KG1 (cell line): ENCODE results near the gene SLC39A10.
A peak's percentile ranks its signal among the peaks of the same experiment; 100 is the strongest.
"Not testable (repeated sequence)": the region's sequence is repeated elsewhere in the genome, so short reads cannot be mapped to it uniquely, and the experiment has no call there.

Experiments
- DNase-seq: peaks from one replicate; lab custom pipeline; 2025; lab: John Stamatoyannopoulos, UW

Gene SLC39A10

DNA sequence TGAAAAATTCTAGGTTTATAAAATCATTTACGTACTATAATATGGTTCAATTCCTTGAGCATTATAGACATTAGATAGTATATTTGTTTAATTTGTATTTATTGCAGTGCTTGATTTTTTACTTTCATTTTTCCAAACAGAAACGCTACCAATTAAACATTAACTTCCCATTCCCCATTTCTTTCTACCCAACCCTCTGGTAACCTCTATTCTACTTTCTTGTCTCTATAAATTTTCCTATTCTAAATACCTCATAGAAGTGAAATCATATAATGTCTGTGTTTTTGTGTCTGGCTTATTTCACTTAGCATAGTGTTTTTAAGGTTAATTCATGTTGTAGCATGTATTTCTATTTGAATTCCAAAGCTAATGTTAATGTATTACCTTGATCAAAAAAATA, 11.6 kb upstream of the SLC39A10 start:
- DNase-seq, result no peak

DNA sequence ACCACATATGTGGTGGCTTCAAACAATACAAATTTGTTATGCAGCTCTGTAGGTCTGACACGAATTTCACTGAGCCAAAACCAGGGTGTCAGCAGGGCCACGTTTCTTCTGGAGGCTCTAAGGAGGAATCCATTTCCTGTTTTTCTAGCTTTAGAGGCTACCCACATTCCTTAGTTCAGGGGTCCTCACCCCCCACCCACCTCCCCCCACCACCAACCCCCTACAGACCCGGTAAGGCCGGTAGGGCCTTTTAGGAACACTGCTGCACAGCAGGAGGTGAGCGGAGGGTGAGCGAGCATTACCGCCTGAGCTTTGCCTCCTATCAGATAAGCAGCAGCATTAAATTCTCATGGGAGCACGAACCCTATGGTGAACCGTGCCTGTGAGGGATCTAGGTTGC, 10.6 kb upstream of the SLC39A10 start:
- DNase-seq, result no peak

DNA sequence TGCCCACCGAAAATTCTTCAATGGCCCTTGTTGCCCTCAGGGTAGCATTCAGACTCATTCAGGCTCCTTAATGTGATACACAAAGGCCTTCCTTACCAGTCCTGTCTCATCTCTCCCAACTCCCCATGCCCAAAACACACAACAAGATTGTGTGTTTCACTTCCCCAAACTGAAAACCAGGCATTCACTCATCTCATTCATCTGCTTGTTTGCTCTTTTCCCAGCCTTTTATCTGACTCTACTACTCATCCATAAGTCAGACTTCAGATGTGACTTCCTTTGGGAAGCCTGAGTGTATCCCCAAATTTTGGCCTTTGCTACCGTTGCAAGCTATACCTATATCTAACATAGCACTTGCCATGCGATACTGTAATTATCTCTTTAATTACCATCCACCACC, 9.7 kb upstream of the SLC39A10 start:
- DNase-seq, result no peak

DNA sequence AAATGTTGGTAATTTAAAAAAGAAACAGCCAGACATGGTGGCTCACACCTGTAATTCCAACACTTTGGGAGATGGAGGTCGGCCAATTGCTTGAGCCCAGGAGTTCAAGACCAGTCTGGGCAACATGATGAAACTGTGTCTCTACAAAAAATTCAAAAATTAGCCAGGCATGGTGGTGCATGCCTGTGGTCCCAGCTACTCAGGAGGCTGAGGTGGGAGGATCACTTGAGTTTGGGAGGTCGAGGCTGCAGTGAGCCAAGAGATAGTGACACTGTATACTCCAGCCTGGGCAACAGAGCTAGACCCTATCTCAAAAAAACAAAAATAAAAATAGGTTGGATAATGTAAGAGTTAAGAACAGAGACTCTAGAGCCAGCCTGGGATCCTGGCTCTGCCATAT, 8.7 kb upstream of the SLC39A10 start:
- DNase-seq, result not testable (repeated sequence)

- no peak for DNase-seq
These were observed 8.2 kb upstream of the SLC39A10 start for GRCh38 chr2:195648787-195649186.

DNA sequence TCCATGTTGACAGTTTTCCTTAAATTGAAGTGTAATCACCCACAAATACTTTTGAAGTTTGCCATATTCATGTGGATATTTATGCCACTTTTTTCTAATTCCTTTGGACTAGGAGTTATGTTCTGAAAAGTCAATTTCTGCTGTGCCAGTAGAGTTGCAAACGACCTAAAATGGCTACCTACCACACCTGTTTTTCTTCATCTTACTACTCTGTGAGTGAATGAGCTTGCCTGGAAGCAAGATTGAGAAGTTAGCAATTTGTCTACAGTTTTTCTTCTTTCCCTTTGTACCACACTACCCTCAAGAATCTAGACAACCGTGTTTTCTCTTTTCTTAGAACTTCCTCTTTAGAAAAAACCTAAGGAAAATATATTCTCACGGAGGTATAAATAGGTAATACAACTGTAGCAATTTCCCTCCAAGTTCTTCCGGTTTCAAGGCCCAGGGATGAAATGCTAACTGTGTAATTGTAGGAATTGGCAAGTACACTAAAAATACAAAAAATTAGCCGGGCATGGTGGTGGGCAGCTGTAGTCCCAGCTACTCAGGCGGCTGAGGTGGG, 7.3 kb upstream of the SLC39A10 start:
- DNase-seq, result no peak

DNA sequence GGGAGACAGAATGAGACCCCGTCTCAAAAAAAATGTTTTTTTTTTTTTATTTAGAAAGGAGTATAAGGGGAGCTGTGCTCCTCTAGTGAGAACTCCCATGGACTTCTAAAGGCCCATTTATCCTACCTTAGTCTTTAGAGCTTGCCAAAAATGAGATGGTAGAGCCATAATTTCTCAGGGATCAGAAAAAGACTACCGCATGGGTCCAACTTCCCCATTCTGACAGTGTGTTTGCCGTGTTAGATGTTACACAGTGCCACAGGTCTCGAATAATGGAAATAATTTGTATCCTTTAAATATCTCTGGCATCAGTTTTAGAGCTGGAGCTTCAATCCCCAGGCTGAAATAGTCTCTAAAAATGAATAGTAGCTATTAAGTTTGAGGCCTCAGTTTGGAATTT, 6.0 kb upstream of the SLC39A10 start:
- no peak for DNase-seq

DNA sequence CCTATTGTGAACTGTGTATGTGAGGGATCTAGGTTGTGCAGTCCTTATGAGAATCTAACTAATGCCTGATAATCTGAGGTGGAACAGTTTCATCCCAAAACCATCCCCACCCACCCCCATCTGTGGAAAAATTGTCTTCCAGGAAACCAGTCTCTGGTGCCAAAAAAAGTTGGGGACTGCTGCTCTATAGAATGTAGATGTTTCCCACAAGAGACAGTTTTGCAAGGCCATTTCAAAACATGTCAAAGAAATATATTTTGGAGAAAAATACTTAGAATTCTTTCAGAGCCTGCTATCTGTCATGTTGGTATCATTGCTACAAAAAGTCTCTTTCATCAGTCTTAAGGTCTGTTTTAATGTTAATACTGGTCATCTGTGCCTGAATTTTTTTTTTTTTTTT, 4.1 kb upstream of the SLC39A10 start:
- DNase-seq, result no peak

DNA sequence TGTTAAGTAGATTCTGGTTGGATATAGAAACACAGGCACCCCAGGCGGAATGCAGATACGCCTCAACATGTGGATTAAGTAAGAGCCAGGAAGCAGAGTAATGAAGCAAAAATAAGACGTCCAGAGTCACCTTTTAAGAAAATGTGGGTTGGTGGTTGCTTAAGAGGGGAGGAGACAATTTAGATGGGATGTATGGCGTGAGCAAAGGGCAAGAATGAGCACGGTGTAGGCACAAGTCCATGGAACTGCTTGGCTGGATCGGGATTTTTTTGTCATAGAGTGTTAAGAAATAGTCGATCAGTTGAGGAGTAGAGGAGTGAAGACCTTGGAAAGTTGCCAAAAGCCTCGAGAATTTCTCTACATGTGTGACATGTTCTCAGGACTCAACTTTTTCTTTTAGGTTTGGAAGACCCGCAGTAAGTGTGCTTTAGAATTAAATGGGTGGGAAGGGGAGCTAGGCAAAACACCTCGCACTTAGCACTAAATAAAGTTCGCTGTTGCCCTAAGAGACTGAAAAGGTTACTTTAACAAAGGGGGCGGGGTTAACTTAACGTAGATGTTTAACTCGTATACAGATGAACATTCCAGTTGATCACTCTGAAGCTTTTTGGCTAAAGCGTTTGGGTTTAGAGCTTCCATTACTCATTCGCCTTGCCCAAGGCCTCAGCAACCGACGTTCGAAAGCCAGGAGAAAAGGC, 716 bp upstream of the SLC39A10 start:
- DNase-seq, result no peak

DNA sequence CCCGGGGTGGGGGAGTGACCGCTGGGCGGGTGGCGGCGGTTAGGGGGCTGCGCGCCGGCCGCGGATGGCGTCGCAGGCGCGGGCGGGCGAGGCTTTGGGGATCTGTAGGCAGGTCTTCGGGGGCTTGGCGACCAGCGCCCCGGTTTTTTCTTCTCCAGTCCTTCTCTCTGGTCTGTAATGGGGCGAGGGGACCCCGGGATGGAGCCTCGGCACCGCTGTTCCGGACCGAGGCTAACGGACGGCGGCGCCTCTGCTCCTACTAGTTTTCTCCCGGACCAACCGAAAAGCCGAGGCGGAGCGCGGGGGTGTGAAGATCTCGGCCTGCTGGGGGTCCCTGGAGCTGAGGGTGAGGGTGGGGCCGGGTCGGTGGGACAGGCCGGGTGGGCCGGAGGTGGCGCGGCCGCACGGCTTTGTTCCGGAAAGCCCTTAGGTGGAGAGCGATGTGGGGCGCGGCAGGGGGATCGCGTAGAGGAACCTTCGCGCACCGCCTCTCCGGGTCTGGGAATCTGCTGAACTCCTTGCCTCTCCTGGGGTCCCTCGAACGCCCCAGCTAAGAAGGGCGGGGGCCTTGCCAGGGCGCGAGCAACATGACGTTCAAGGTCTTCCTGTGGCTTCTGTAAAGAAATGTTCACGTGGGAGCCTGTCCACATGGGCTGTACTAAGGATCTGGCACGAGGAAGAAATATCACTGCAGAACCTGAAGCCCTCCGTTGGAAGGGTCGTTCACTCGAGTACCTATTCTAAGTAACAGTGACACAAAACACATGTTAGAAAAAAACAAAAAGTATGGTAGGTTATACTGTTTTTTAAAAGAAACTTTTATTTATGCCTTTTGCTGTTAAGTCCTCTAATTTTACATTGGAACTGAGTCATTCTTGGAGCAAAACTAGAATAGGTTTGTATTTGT, 861 bp downstream of the SLC39A10 start:
- DNase-seq, result peak; percentile 46

GRCh38 chr2:195658541-195658890, 1.5 kb downstream of the SLC39A10 start:
- no peak for DNase-seq

DNA sequence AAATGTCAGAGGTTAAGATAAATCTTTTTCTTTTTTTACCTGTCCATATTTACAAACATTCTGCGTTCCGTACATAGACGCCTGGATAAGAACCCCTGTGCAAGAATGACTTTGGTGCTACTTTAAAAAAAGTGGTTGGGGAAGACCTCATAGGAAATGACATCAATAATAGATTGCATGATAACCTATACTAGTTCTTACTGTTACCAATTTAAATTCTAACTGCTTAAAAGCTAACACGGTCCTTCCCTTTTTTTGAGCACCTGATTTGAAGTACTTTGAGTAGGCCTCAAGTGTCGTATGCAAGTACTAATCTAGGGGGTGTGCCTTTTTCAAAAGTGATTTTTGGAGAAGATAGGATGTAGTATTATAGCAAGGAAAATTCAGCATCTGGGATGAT, 2.1 kb downstream of the SLC39A10 start:
- DNase-seq, result no peak

- peak; percentile 80 for DNase-seq
These were observed 3.2 kb downstream of the SLC39A10 start for GRCh38 chr2:195659982-195660890.

DNA sequence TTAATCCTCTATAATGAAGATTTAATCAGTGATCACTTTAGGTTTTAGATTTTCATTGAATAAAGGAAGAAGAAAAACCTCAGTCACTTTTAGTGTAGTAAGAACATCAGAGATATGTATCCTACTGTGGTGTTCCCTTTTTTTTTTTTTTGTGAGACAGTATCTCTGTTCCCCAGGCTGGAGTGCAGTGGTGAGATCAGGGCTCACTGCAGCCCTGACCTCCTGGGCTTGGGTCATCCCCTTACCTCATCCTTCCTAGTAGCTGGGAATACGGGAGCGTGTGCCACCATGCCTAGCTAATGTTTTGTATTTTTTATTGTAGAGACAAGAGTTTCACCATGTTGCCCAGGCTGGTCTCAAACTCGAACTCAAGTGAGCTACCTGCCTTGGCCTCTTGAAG, 5.1 kb downstream of the SLC39A10 start:
- no peak for DNase-seq

GRCh38 chr2:195663007-195663406, 6.0 kb downstream of the SLC39A10 start:
- DNase-seq, result no peak

GRCh38 chr2:195664528-195664927, 7.5 kb downstream of the SLC39A10 start:
- no peak for DNase-seq

DNA sequence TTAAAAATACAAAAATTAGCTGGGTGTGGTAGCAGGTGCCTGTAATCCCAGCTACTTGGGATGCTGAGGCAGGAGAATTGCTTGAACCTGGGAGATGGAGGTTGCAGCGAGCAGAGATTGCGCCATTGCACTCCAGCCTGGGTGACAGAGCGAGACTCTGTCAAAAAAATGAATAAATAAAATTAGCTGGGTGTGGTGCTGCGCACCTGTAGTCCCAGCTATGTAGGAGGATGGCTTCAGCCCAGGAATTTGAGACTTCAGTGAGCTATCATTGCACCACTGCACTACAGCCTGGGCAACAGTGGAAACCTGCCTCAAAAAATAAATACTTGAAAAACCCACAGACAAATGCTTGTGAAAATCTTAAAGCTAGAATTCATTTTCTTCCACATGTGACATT, 8.1 kb downstream of the SLC39A10 start:
- not testable (repeated sequence) for DNase-seq

DNA sequence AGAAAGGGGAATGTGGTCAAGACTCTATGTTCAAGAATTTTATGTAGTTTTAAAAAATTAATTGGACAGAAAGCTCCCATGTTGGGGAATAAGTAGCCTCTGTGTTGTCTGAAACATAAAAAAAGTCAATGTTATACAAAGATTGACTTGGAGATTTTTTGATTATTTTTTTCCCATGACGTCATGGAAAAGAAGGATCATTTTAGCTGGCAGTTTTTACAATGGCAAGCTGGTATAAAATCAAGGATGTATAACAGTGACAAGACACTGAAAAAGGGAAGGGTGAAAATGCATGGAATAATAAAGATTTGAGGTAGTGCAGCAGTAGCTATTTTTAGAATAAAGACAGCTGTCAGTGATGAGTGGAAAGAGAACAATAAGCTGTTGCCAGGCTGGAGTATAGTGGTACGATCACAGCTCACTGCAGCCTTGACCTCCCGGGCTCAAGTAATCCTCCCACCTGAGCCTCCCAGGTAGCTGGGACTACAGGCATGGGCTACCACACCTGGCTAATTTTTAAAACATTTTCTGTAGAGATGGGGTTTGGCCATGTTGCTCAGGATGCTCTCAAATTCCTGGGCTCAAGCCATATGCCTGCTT, 9.2 kb downstream of the SLC39A10 start:
- no peak for DNase-seq

GRCh38 chr2:195667974-195668373, 10.9 kb downstream of the SLC39A10 start:
- DNase-seq, result no peak

DNA sequence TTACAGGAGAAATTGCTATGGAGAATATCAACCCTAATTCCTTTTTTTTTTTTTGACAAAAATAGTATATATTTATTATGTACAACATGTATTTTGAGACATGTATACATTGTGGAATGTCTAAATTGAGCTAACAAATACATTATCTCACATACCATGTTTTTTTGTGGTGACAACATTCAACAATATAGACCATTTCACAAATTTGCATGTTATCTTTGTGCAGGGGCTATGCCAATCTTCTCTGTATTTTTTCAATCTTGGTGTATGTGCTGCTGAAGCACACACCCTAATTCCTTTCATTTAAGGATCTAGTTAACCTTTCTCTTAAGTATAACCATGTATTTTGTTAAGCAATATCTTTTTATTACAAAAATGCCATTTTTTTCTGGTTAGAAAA, 13.2 kb downstream of the SLC39A10 start:
- DNase-seq, result no peak

DNA sequence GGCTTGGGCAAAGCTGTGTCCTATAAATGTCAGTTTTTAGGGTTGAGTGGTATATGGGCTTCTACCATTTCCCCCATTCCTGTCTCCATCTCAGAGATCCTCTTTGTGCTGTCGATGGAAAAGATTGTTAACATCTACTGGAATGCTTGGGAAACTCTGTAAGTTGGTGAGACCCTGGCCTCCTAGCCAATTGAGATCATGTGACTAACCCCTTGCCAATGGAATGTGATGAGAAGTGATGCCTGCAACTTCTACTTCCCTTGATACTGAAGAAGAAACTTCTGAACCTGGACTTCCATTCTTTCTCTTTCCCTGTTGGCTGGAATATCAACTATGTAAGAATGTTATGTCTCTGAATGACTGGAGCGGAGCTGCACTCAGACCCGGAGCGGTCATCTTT, 14.5 kb downstream of the SLC39A10 start:
- no peak for DNase-seq

DNA sequence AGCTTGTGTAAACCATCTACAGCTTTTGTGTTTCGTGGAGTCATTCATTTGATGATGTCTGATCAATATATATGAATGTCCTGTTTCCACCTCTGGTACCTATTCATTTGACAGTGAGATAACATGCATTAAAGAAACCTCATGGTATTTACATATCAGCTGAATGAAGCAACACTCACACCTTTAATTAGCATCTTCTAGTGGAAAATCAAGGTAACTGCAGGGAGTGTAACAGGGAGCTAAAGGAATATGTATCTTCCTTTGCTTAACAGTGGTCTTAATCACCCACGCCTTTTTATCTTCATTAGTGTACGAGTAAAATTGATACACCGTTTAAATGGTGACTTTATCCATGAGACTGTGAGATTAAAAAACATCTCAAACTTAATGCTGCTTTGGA, 15.6 kb downstream of the SLC39A10 start:
- no peak for DNase-seq
